ENCODE data around the gene HOXB3.
A peak's percentile ranks its signal among the peaks of the same experiment; 100 is the strongest.

Gene HOXB3

GRCh38 chr17:48612456-48612853 is 22.4 kb upstream of the HOXB3 start:
- DNase-seq: peak; percentile 91

GRCh38 chr17:48611681-48612455 is 21.8 kb upstream of the HOXB3 start:
- peak; percentile 97 for DNase-seq

- DNase-seq: peak; percentile 82
Measured at GRCh38 chr17:48611213-48611612, 21.2 kb upstream of the HOXB3 start.

DNA sequence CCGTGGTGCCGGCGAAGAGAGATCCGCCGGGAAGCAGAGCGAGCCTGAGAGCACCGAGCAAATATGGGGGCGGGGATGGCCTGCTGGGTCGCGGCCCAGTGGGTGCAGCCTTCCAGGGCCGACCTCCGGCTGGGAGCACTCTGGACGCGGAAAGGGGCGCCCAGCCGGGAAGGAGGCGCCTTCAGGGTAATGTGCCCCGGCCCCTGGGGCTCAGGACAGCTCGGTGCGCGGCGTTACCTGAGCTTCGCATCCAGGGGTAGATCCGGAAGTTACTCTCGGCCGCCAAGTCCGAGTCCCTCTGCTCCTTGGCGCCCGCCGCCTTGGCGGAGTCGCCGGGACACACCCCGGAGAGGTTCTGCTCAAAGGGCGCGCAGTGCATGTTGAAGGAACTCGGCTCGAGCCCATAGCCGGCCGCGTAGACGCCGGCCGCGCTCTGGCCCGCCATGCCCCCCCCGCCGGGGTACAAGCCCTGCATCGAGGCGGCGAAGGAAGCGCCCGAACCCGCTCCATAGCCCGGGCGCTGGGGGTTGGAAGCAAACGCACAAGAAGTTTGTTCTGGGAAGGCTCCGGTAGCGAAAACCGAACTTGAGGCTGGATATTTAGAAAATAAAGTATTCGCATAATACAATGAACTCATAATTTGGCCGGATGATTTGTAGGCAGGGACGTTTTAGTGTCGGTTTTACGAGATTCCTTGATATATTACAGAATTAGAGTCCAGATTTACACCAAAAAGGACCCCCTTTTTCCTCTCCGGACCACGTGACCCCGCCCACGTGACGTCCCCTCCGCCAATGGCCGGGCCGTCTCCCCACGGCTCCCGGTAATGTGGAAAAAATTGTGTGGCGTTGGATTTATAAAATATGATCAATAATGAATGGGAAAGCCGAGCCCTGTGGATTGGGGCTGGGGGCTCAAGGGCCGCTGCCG is 20.5 kb upstream of the HOXB3 start, which contains the start of gene HOXB7:
TSS of gene HOXB7 (minus strand) at position 736 of the 930 bp plus-strand sequence. CDS start at position 637, 99 bp downstream.
- peak; percentile 89 for DNase-seq

DNA sequence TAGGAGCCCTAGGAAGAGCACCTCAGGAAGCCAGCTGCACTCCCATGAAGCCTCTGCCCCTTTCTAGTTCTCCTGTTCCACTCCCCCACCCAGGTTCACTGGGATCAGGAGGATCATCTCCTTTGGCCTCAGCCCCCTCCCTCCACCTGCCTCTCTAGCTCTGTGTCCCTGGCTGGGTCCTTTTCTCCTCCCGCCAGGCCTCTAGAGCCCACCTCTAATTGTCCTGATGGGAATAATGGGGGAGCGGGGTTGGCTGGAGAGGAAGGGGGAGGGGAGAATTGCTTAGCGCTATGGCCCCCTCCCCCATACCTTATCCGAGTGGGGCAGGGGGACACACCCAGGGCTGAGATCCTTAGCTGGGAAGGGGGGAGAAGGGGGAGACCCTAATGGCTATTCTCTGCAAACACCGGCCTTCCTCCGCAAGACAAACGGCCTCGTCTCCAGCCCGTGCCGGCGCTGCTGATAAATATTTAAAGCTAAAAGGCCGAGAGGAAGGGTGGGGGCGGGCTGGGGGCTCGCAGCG is 19.8 kb upstream of the HOXB3 start:
- DNase-seq: peak; percentile 73

DNA sequence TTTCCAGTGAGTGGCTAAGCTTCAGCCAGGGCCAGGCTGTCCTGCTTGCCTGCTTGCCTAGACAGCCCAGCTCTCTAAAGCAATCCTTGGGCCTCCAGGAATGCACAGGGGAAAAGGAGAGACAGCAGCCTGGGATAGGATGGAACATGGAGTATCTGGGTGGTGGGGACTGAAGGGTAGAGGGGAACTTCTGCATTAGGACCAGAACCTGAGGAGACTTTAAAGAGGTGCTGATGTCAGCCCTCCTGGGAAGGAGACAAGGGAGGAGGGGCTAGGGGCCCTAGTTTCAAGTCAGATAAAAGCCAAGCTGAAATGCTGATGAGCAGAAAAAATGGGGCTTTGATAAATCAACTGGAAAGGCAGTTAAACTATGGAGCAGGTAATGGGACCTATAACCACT is 19.0 kb upstream of the HOXB3 start:
- DNase-seq: no peak

DNA sequence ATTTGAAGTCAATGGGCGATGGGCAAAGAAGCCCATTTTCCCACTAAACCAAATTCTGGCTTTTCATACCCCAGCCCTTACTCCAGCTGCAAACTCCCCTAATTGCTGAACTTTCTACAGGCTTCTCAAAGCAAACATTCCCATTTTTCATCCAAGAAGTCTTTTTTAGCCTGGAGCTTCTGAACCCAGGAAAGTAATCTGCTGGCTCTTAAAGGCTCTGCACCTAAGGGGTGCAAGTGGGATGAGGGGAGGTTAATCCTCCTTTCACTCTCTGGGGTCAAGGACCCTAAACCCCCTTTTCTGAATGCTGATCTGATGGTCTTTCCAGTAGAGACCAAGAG is 18.4 kb upstream of the HOXB3 start:
- DNase-seq: no peak

GRCh38 chr17:48606892-48607614 is 17.0 kb upstream of the HOXB3 start:
- DNase-seq: no peak

DNA sequence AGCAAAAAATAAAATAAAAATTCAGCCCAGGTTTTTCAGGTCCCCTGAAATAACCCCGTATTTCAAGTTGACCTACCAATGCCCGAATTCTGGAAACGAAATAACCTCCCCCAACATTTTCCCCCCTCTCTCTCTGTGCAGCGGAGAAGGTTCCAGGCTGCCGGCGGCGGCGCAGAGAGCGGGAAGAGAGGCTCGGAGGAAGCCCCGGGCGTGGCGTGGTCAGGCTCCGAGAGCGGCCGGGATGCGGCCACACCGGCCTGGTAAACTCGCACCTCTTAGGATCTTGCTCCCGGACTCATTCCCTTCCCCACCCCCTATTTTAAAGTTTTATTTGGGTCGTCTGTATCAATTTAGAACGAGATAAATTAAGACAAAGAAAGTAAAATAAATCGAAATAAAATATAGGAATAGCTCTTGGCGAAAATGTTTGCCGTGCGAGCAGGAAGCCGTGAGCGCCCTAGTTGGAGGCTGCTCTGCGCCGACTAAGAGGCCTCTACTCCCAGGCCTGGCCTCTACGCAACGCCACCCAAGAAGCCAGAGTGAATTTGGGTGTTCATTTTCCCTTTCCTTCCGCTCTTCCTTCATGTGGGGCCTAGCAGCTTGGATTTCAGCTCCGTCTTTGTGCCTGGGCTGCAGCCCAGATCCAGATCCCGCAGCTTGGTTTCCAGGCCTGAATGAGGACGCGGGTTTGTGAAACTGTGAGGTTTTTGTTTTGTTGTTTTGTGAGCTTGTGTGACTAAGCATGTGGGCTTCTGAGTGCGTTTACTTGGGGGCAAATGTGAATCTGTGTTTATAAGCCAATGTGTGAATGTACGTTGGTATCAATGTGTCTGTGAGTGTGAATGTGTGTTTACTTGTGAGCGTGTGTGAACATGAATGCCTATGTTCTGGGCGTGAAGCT is 16.2 kb upstream of the HOXB3 start:
- no peak for DNase-seq

- no peak for DNase-seq
Measured at GRCh38 chr17:48605409-48605919, 15.4 kb upstream of the HOXB3 start.

GRCh38 chr17:48604770-48605329 is 14.8 kb upstream of the HOXB3 start, which contains the start of gene HOXB6:
HOXB6 (minus strand) TSS chr17:48604986; CDS start chr17:48598150, 6,836 bp downstream.
- DNase-seq: no peak

GRCh38 chr17:48603959-48604769 is 14.1 kb upstream of the HOXB3 start:
- peak; percentile 71 for DNase-seq

DNA sequence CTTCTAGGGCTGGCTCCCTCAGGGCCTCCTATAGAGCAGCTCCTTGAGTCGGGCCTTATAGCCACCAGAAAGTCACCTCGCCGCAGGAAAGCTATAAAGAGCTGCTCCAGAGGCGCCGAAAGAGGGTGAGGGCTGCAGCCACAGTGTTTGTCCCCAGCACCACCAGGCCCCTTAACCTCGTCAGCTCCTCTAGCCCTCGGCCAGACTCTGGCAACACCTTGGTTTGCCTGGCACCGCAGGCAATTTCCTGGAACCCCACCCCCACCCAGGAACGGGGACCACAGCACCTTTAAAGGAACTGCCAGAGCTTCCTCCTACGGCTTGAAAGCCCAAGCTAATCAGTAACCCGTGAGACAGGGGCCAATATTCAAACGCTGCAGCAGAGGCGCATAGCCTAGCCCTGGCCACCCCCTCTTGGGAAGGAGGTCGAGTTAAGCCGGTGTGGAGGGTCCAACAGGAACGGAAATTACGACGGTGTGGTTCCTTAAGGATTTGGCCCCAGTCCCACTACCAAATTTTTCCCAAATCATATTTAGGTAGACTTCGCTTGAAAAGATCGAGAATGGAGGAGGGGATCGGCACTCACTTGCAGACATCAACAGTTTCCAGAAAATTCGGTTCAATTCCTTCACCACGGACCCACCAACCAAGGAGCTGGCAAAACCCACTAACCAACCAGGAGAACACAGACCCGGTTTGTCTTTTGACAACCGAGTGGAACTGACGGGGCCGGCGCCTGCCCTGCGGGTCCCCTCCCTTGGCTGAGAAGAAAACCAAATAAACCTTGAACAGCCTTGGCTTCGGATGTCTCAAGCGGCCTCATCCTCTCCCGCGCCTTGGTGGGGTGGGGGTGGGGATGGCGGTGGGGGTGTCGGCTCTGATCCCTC is 11.7 kb upstream of the HOXB3 start:
- peak; percentile 21 for DNase-seq

- DNase-seq: no peak
Measured at GRCh38 chr17:48601207-48601538, 11.1 kb upstream of the HOXB3 start.

GRCh38 chr17:48600244-48601098 is 10.4 kb upstream of the HOXB3 start:
- no peak for DNase-seq

- DNase-seq: no peak
Measured at GRCh38 chr17:48599354-48599753, 9.3 kb upstream of the HOXB3 start.

- DNase-seq: peak; percentile 14
Measured at GRCh38 chr17:48598736-48599135, 8.7 kb upstream of the HOXB3 start.

All from NCI-H69 (cell line).